Activated T-cell treated with anti-CD3 and anti-CD28 coated beads for 4 hours (primary cell): ENCODE data around the gene RPF1.
"Not testable (repeated sequence)": the region's sequence is repeated elsewhere in the genome, so short reads cannot be mapped to it uniquely, and the experiment has no call there.

Source experiments
- DNase-seq: peaks from one replicate; pipeline ENCODE4 v3.0.0-alpha.2; 2020

RPF1 gene

DNA sequence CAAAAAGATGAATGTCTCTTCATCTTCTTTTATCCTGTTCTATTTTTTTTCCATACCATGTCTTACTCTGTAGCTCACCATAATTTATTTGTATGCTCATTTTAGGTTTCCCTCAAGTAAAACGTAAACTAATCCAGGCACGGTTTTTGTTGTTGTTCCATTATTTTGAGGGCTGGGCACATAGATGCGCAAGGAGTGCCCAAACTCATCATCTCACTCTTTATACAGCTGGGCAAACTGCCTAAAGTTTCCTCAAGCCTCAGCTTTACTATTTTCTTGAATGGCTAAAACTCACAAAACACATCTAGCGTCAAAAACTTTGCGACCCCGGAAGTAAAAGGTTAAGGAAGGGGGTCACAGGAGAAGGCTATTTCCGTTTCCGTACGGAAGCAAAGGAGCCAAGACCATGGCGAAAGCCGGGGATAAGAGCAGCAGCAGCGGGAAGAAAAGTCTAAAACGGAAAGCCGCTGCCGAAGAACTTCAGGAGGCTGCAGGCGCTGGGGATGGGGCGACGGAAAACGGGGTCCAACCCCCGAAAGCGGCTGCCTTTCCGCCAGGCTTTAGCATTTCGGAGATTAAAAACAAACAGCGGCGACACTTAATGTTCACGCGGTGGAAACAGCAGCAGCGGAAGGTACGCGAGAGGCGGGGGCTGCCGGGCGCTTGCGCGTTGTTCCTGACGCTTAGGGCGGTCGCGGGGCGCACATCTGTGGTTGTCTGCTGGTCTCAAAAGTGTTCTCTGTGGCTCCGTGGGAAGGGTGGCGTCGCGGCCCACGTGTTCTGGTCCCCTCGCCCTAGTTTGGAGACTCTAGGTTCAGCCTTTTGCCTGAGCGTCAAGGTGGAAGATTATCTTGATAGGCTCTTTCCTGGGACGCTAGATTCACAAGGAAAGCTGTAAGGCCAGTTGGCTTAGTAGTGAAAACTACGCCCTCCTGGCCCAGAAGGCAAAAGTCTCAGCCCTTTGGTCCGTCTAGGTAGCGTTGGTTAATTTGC, at the start of gene RPF1:
Gene RPF1 (plus strand): TSS at position 391 of the 993 bp plus-strand sequence. CDS start 16 bp downstream, at position 407.
- DNase-seq = peak; percentile 63

- no peak for DNase-seq
These were observed 48.5 kb upstream of the RPF1 start for GRCh38 chr1:84430546-84430945.

DNA sequence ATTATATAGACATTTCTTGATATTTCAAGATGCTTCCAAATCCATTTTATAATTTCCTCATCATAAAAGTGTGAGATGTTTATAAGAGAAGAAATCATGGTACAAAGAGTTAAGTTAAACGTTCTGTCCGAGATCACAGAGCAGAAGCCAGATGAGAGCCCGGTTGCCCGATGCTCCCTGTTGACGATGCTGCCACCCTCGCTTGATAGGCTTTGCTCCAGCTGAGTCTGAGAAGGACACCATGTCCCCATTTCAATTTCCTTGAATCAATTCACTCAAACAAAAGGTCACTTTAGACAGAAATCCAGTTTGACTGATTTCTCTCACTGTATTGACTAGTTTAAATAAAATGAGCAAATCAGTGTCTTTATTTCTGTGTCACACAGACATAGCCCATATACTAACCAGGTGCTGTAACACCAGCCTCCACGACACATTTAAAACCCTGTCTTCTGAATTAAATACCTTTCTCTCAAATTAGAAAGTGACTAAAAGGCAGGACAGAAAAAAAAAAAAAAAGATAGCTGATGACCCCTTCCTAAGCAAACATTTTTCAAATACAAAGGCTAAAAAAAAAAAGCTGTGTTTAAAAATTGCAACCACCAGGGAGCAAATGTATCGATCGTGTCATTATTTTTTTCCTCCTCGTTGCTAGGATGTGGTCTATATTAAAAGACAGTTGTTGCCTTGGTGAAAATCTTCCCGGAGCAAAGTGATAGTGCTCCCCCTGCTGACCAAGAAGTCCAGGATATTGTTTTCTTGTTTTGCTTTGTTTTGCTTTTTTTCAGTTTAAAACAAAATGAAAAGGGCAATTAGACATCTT, 45.6 kb upstream of the RPF1 start:
- peak; percentile 36 for DNase-seq

GRCh38 chr1:84434081-84434769, 44.8 kb upstream of the RPF1 start:
- no peak for DNase-seq

DNA sequence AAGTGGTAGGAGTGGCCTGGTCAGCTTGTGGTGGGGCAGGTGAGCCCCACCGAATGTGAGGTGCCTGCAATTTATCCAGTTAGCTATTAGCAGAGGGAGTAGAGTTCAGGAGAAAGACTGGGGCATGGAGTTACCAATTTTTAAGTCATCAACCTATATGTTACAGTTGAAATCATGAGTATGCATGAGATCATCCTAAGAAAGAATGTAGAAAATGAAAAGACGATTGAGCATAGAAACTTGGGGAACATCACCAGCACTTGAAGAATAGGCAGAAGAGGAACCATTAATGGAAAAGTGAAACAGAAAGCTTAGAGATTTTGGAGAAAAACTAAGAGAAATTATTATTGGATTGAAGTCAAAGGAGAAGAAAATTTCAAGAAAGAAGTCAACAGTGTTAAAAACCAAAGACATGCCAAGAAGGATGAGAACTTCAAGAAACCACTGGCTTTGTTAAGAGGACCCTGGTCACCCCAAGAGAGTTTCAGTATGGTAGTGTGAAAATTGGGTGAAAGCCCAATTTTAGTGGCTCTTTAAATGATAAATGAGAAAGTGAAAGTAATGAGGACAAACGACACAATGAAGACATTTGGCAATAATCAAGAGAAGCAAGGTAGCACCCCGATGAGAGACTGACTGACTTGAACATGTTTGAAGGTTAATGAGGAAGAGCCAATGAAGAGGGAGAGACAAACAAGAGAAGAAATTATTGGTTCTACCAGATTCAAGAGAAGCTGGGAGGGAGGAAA, 44.1 kb upstream of the RPF1 start:
- DNase-seq = no peak

- no peak for DNase-seq
These were observed 42.0 kb upstream of the RPF1 start for GRCh38 chr1:84436876-84437655.

DNA sequence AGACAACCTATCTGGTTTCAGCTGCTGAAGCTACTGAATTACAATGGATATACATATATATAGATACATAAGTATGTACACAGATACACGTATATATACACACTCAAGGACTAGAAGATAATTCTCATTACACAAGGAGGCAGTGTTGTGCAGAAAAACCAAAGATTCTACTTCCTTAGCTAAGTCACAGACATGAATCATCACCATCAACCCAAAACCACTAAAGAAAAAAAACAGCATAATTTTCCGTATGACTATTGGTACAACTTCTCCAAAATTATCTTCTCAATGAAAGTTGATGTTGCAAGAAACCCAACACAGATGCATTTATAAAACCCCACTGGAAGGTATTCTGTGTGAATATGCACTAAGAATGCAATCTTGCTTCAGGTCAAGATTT, 36.8 kb upstream of the RPF1 start:
- DNase-seq = no peak

DNA sequence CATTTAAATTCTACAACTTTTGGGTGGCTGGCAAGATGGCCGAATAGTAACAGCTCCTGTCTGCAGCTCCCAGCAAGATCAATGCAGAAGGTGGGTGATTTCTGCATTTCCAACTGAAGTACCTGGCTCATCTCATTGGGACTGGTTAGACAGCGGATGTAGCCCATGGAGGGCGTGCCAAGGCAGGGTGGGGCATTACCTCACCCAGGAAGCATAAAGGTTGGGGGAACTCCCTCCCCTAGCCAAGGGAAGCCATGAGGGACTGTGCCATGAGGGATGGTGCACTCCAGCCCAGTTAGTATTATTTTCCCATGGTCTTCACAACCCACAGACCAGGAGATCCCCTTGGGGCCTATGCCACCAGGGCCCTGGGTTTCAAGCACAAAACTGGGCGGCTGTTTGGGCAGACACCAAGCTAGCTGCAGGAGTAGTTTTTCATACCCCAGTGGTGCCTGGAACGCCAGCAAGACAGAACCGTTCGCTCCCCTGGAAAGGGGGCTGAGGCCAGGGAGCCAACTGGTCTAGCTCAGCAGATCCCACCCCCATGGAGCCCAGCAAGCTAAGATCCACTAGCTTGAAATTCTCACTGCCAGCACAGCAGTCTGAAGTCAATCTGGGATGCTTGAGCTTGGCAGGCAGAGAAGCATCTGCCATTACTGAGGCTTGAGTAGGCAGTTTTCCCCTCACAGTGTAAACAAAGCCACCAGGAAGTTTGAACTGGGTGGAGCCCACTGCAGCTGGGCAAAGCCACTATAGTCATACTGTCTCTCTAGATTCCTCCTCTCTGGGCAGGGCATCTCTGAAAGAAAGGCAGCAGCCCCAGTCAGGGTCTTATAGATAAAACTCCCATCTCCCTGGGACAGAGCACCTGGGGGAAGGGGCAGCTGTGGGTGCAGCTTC, 36.1 kb upstream of the RPF1 start:
- not testable (repeated sequence) for DNase-seq

DNA sequence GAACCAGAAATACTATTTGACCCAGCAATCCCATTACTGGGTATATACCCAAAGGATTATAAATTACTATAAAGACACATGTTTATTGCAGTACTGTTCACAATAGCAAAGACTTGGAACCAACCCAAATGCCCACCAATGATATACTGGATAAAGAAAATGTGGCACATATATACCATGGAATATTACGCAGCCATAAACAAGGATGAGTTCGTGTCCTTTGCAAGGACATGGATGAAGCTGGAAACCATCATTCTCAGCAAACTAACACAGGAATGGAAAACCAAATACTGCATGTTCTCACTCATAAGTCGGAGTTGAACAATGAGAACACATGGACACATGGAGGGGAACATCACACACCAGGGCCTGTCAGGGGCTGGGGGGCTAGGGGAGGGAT, 30.4 kb upstream of the RPF1 start:
- not testable (repeated sequence) for DNase-seq

DNA sequence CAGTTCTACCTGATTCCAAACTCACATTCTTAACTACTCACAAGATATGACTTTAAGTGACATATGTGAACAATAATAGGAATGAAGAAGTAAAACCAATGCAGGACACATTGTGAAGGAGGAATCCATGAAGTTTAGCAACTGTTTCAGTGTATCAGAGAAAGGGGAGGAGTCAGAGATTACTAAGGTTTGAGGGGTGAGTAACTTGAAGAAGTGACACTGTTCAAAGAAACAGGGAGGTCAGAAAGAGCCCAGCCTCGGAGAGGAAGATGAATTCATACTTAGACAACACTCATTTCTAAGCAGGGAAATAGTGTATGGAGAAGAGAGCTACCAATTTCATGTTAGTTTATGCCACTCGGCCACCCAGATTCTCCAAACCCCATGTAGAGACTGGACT, 28.2 kb upstream of the RPF1 start:
- no peak for DNase-seq

DNA sequence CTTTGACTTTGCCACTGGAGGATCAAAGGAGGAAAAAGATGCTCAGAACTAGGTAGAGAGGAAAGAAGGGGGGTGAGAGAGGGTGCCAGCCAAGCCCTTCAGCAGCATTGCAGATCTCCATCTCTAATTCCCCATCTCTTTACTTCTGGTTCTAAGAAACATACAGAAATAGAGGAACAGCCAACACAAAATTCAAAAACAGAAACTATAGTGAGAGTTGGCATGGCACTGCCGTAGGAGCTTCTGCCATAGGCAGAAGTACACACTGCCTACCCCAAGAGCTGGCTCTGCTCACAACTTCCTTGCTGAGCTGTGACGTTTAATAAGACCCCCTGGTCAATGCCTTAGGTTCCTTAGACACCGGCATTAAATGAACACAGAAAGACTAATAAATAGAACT, 26.6 kb upstream of the RPF1 start:
- DNase-seq = no peak

GRCh38 chr1:84462118-84462517, 16.9 kb upstream of the RPF1 start:
- DNase-seq = no peak

GRCh38 chr1:84467298-84467697, 11.8 kb upstream of the RPF1 start:
- DNase-seq = no peak

DNA sequence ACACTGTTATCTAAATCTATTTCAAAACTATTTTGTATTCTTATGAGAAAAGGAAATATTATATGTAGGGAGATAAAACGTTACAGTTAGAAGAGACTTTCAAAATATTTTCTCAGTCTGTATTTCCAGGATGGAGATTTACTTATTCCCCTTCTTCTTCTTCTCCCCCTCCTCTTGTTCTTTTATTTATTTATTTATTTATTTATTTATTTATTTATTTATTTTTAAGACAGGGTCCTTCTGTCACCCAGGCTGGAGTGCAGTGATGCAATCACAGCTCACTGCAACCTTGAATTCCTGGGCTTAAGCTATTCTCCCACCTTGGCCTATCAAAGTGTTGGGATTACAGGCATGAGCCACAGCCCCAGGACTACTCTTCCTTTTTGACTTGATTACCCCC, 2.8 kb upstream of the RPF1 start:
- no peak for DNase-seq

DNA sequence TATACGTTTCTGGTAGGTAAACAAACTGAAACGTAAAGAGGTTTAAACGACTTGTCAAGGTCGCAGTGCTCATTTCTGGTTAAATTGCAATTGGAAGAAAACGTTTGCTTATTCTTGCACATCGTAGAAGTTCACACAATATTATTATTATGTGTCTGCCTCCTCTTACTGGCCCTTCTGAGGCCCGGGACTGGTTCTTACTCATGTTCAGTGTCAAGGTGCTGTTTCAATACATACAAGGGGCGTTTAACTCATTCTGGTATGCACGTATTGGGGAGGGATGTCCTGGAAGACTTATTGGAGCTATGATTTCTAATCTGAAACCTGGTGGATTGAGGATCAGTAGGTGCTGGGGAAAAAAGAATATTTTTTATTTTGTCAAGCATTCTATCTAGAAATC, 932 bp downstream of the RPF1 start:
- DNase-seq = no peak

GRCh38 chr1:84480650-84481049, 1.6 kb downstream of the RPF1 start:
- DNase-seq = no peak

GRCh38 chr1:84481317-84481716, 2.3 kb downstream of the RPF1 start:
- DNase-seq = no peak

DNA sequence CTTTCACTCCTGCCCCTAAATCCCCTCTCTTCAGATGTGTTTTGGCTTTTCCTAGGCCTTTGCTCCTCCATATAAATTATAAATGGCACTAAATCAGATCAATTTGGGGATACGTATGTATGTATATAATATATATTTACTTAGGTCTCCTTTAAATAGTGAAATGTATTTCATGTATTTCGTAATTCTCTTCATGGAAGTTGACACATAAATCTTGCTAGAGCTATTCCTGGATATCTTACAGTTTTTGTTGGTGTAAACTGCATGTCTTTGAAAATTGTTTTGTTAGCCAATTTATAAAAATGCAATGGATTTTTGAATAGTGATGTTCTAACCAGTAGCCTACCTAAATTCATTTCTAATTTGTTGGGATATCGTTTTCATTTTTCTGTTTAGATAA, 9.0 kb downstream of the RPF1 start:
- DNase-seq = no peak

GRCh38 chr1:84489766-84490165, 10.7 kb downstream of the RPF1 start:
- DNase-seq = no peak

DNA sequence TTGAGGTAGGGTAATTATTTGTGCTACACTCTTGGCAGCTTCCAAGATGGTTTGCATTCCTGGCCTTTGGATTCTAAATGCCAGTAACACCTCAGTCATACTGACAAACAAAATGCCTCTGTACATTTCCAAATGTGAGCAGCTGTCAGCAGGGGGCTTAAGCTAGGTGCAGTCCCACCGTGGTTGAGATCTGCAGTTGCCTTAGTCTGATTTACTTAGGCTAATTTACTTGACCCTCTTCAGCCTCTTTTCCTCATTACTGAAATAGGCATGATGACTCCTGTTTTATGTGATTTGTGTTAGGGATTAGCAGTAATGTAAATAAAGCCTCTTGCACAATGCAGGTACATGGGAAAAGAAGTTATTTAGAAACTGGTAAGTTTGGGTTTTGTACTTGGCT, 13.7 kb downstream of the RPF1 start:
- no peak for DNase-seq

DNA sequence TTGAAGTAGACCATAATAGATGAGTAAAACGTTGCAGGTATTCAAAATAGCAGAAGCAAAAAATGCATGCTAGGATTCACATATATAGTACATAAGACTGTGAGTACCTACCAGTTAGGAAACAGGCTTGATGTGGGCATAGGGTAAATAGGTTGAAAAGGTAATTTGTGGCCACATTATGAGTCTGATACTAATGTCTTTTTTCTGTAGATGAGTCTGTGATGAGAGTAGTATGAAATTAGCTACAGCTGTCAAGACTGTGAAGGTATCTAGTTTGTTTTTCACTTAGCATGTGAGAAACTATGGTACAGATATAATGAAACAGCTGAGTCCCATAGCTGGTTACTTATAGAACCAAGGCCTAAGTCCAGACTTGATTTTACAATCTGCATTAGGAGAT, 14.7 kb downstream of the RPF1 start:
- DNase-seq = no peak
